ENCODE data around the gene MAP2K3.

- TF ChIP-seq EZH2 (IDR thresholded peaks at IDR 0.05), result no peak
- TF ChIP-seq POLR2AphosphoS5 (IDR thresholded peaks at IDR 0.05; ENCODE audit: borderline replicate concordance, low read depth, low read length), result no peak
Observed at GRCh38 chr17:21285164-21286065, 904 bp downstream of the MAP2K3 start.
